K562 (cell line): Measurements from ENCODE around the gene ATP5ME. TPM values are rescaled to one million over a fixed set of nuclear protein-coding genes. Genes with fewer than 3 reads are reported as not detected.

Experiments used
- ARID1B ChIP-seq: fragments of 450-650 bp; IDR thresholded peaks from 2 replicates; pipeline ENCODE4 v1.6.1; 2016; ENCODE audit warnings: antibody characterized with exemption, mild to moderate bottlenecking, inconsistent platforms
- CCAR2 ChIP-seq: fragments of 200-400 bp; formaldehyde crosslinking; IDR thresholded peaks from 2 replicates; pipeline ENCODE4 v1.6.1; 2017; ENCODE audit warnings: mild to moderate bottlenecking, low read depth, low read length
- E2F6 ChIP-seq, 2 experiments: IDR thresholded peaks; 2 replicates each; pipeline ENCODE4 v1.6.1; 2011; ENCODE audit warnings: borderline replicate concordance in 1 of 2, control low read depth in 1 of 2, low read depth in 1 of 2, low read length in 1 of 2, mild to moderate bottlenecking in 1 of 2, mixed read lengths in 1 of 2, moderate library complexity in 1 of 2; ENCODE audit not compliant: insufficient read depth in 1 of 2, insufficient read length in 1 of 2, poor library complexity in 1 of 2, severe bottlenecking in 1 of 2; ENCODE audit errors: extremely low read depth in 1 of 2
- HDAC1 ChIP-seq, 2 experiments: fragments of 450-650 bp; IDR thresholded peaks; 2 replicates each; pipeline ENCODE4 v1.6.1; 2016 to 2017; ENCODE audit warnings: inconsistent platforms in 1 of 2, mild to moderate bottlenecking in 1 of 2, moderate library complexity in 1 of 2
- ID3 ChIP-seq, 2 experiments: fragments of 250-450 bp in 1 of 2; fragments of 450-650 bp in 1 of 2; sonication (Bioruptor Pico) in 1 of 2; IDR thresholded peaks; 2 replicates each; pipeline versions ENCODE4 v1.6.1 to v1.8.0; 2016 to 2021; ENCODE audit warnings: mild to moderate bottlenecking in 2 of 2, moderate library complexity in 2 of 2, missing compliant biosample characterization in 1 of 2, missing genetic modification characterization in 1 of 2
- NFATC3 ChIP-seq: fragments of 450-650 bp; IDR thresholded peaks from 2 replicates; pipeline ENCODE4 v1.6.1; 2017; ENCODE audit warnings: mild to moderate bottlenecking
- NFYB ChIP-seq: IDR thresholded peaks from 2 replicates; pipeline ENCODE4 v1.6.1; 2011; ENCODE audit warnings: mild to moderate bottlenecking, moderate library complexity; ENCODE audit not compliant: insufficient read length; ENCODE audit errors: extremely low read depth
- NKRF ChIP-seq: fragments of 450-650 bp; IDR thresholded peaks from 2 replicates; pipeline ENCODE4 v1.6.1; 2016; ENCODE audit warnings: borderline replicate concordance
- OTX1 ChIP-seq: fragments of 450-650 bp; formaldehyde crosslinking; IDR thresholded peaks from 2 replicates; pipeline ENCODE4 v1.4.0; 2022; ENCODE audit warnings: mild to moderate bottlenecking
- POU5F1 ChIP-seq: fragments of 150-350 bp; IDR thresholded peaks from 2 replicates; pipeline ENCODE4 v1.6.1; 2014; ENCODE audit warnings: borderline replicate concordance, low read length, low read depth, mild to moderate bottlenecking; ENCODE audit not compliant: partially characterized antibody
- PTTG1 ChIP-seq: fragments of 450-650 bp; IDR thresholded peaks from 2 replicates; pipeline ENCODE4 v1.6.1; 2016; ENCODE audit warnings: low read depth, mild to moderate bottlenecking, missing genetic modification characterization, missing compliant biosample characterization
- PYGO2 ChIP-seq: fragments of 450-650 bp; IDR thresholded peaks from 2 replicates; pipeline ENCODE4 v1.6.1; 2016; ENCODE audit warnings: mild to moderate bottlenecking, missing genetic modification characterization, moderate library complexity, missing compliant biosample characterization
- RB1 ChIP-seq: fragments of 450-650 bp; IDR thresholded peaks from 2 replicates; pipeline ENCODE4 v1.6.1; 2017; ENCODE audit warnings: low read depth, mild to moderate bottlenecking
- SLC30A9 ChIP-seq: fragments of 250-450 bp; sonication (Bioruptor Pico); IDR thresholded peaks from 2 replicates; pipeline ENCODE4 v1.8.0; 2022; ENCODE audit warnings: mild to moderate bottlenecking, moderate library complexity
- SREBF1 ChIP-seq: fragments of 150-350 bp; IDR thresholded peaks from 2 replicates; pipeline ENCODE4 v1.6.1; 2014; ENCODE audit warnings: antibody characterized with exemption, low read depth, low read length, borderline replicate concordance
- SRSF3 ChIP-seq: fragments of 200-400 bp; formaldehyde crosslinking; IDR thresholded peaks from 2 replicates; pipeline ENCODE4 v1.6.1; 2016; ENCODE audit warnings: mild to moderate bottlenecking, low read length, moderate library complexity; ENCODE audit not compliant: insufficient read depth
- TAF1 ChIP-seq: IDR thresholded peaks from 2 replicates; pipeline ENCODE4 v1.6.1; 2011; ENCODE audit warnings: mild to moderate bottlenecking, low read length, moderate library complexity; ENCODE audit not compliant: insufficient read depth, control insufficient read depth, severe bottlenecking; ENCODE audit errors: extremely low read depth
- TAL1 ChIP-seq: fragments of 450-650 bp; IDR thresholded peaks from 2 replicates; pipeline ENCODE4 v1.6.1; 2016; ENCODE audit warnings: mild to moderate bottlenecking
- TFAM ChIP-seq: fragments of 250-450 bp; sonication (Bioruptor Pico); conservative IDR thresholded peaks from 2 replicates; pipeline ENCODE4 v1.5.0; 2021; ENCODE audit warnings: mild to moderate bottlenecking, moderate library complexity
- TRIM24 ChIP-seq, 2 experiments: fragments of 450-650 bp; IDR thresholded peaks; 2 replicates each; pipeline ENCODE4 v1.6.1; 2016
- XRCC3 ChIP-seq: fragments of 450-650 bp; IDR thresholded peaks from 2 replicates; pipeline ENCODE4 v1.6.1; 2017; ENCODE audit warnings: mild to moderate bottlenecking, moderate library complexity
- ZC3H11A ChIP-seq: IDR thresholded peaks from 2 replicates; pipeline ENCODE4 v1.6.1; 2012; ENCODE audit warnings: low read depth, low read length, improper control_type of control experiment
- ZNF431 ChIP-seq: sonication (generic); formaldehyde crosslinking; IDR thresholded peaks from 2 replicates; pipeline ENCODE4 v1.8.0; 2022; ENCODE audit warnings: mild to moderate bottlenecking, missing genetic modification reagents
- ZNF696 ChIP-seq: fragments of 250-450 bp; sonication (Bioruptor Pico); conservative IDR thresholded peaks from 2 replicates; pipeline ENCODE4 v1.4.0; 2020; ENCODE audit warnings: mild to moderate bottlenecking, moderate library complexity
- ZNF764 ChIP-seq: fragments of 250-450 bp; sonication (Bioruptor Pico); IDR thresholded peaks from 2 replicates; pipeline ENCODE4 v1.4.0; 2020; ENCODE audit warnings: low read depth, mild to moderate bottlenecking, moderate library complexity
- polyA plus RNA-seq, 8 experiments: library from polyadenylated mRNA; depleted of rRNA in 4 of 8; stranded (reverse) in 5 of 8; unstranded in 3 of 8; fragments of >200 nt; fragmentation: Nextera tagmentation in 2 of 8; fragmentation: Illumina TruSeq in 1 of 8; extraction: Ambion mirVana in 2 of 8; extraction: Trizol in 1 of 8; gene quantifications; 2 replicates each; pipeline versions ENCODE4 v1.2.1 to v1.2.3, GENCODE V29; 2011 to 2014; ENCODE audit warnings: inconsistent platforms in 1 of 8, missing spikeins in 1 of 8
- total RNA-seq, 7 experiments: library from RNA; depleted of rRNA in 6 of 7; stranded (reverse); fragments of >200 nt in 6 of 7; fragmentation: Illumina TruSeq in 2 of 7; extraction: Trizol in 2 of 7; gene quantifications; 2 replicates each; pipeline versions ENCODE4 v1.2.1 to v1.2.3, GENCODE V29; 2011 to 2021; ENCODE audit warnings: low replicate concordance in 1 of 7

ATP5ME gene
- total and polyA plus RNA-seq, 9 of the 15 experiments (the other 6 are each of a cell fraction or from before 2014, with no cell fraction given): 509 to 2,480 (median 887) TPM

- TF ChIP-seq NKRF (peak; percentile 68; the same call in 1 of the 2 replicates), ZC3H11A (no peak), TAF1 (peak; percentile 45), NFATC3 (no peak), ZNF764 (CRISPR knock-in tag) (no peak), XRCC3 (no peak), SREBF1 (no peak), SLC30A9 (CRISPR knock-in tag) (no peak), RB1 (peak; percentile 56; the same call in 1 of the 2 replicates), POU5F1 (no peak), ARID1B (peak; percentile 32; the same call in 1 of the 2 replicates), TAL1 (no peak; the same call in 1 of the 2 replicates), PTTG1 (tag) (no peak), E2F6 (IDR thresholded peaks at IDR 0.05; ENCODE audit: borderline replicate concordance in 1 of 2, extremely low read depth in 1 of 2, insufficient read depth in 1 of 2, insufficient read length in 1 of 2, low read depth in 1 of 2, low read length in 1 of 2, poor library complexity in 1 of 2, severe bottlenecking in 1 of 2) (peak in 1 of 2 experiments; percentile 78), ID3 (CRISPR knock-in tag; IDR thresholded peaks at IDR 0.05) (no peak), ID3 (tag; IDR thresholded peaks at IDR 0.05) (no peak), CCAR2 (no peak), PYGO2 (tag) (no peak), TRIM24 (IDR thresholded peaks at IDR 0.05) (peak; percentile 60 to 61), OTX1 (CRISPR knock-in tag) (no peak), NFYB (no peak), HDAC1 (IDR thresholded peaks at IDR 0.05) (0 out of 4 replicates have a peak, but pooled peaks of 1 of the 2 experiments have one; percentile 70), ZNF696 (CRISPR knock-in tag) (no peak), ZNF431 (no peak), TFAM (no peak), SRSF3 (no peak)
Measured at GRCh38 chr4:705278-706082, 31.4 kb upstream of the ATP5ME start, which contains the start of gene PCGF3 (continued).
